Body of pancreas (tissue), 4 donors: ENCODE measurements around the gene VNN1. TPM values are rescaled to one million over a fixed set of nuclear protein-coding genes. Genes with fewer than 3 reads are reported as not detected.
A peak's percentile ranks its signal among the peaks of the same experiment; 100 is the strongest.
"Not testable (repeated sequence)": the region's sequence is repeated elsewhere in the genome, so short reads cannot be mapped to it uniquely, and the experiment has no call there.

Experiments used
- ATAC-seq: fragments of 150-250 bp; one replicate; pipeline ENCODE4 v1.9.1; 2016
- DNase-seq, 4 donors: peaks; one replicate each; pipeline ENCODE4 v3.0.0-alpha.2; 2019
- H3K27ac ChIP-seq, 4 donors: fragments of 200-600 bp; sonication (generic); 1 replicate in 3 of 4; 2 replicates in 1 of 4; pipeline versions ENCODE4 v1.5.1 to v1.6.1; 2016 to 2019; ENCODE audit warnings: mild to moderate bottlenecking in 1 of 4, mixed read lengths in 1 of 4, moderate library complexity in 1 of 4
- H3K27me3 ChIP-seq, 2 donors: fragments of 200-600 bp; sonication (generic); one replicate each; pipeline ENCODE4 v1.6.0; 2016; ENCODE audit warnings: mild to moderate bottlenecking in 1 of 2
- H3K36me3 ChIP-seq, 2 donors: fragments of 200-600 bp; sonication (generic); replicated peaks in 1 of 2; 2 replicates each; pipeline ENCODE4 v1.5.1; 2016; ENCODE audit warnings: low read depth in 2 of 2; ENCODE audit not compliant: insufficient read depth in 1 of 2
- H3K4me1 ChIP-seq: fragments of 200-600 bp; sonication (generic); one replicate; pipeline ENCODE4 v1.6.0; 2016
- H3K4me3 ChIP-seq, 2 donors: fragments of 200-600 bp; sonication (generic); 1 replicate in 1 of 2; 2 replicates in 1 of 2; pipeline ENCODE4 v1.5.1; 2016 to 2019
- H3K9me3 ChIP-seq, 3 donors: fragments of 200-600 bp; sonication (generic); 1 replicate in 2 of 3; 2 replicates in 1 of 3; pipeline ENCODE4 v1.5.1; 2016
- POLR2A ChIP-seq, 3 donors: fragments of 450-650 bp; IDR thresholded peaks; one replicate each; pipeline ENCODE4 v1.6.1; 2016; ENCODE audit warnings: antibody characterized with exemption in 3 of 3, mild to moderate bottlenecking in 2 of 3
- WGBS, 2 donors: methylation state at CpG; one replicate each; pipeline ENCODE4 v1.1.5; 2017; 5-methylcytosine and 5-hydroxymethylcytosine counted together
- intact Hi-C: fragments of 100-400 bp; cut with DNase I; formaldehyde crosslinking; loops from one replicate; pipeline ENCODE4 v1.15.1; 2023
- total RNA-seq, 2 donors: library from RNA; depleted of rRNA; stranded (reverse); fragments of >200 nt; gene quantifications; one replicate each; pipeline ENCODE4 v1.1.0, GENCODE V29; 2016
- TF ChIP-seq, protein P1 (sequence below), 7 experiments: fragments of 450-650 bp in 4 of 7; fragments of 200-600 bp in 3 of 7; sonication (generic) in 3 of 7; IDR thresholded peaks; one replicate each; pipeline ENCODE4 v1.5.1; 2016 to 2019; ENCODE audit warnings: antibody characterized with exemption in 7 of 7

The VNN1 gene
- total RNA-seq, 2 donors from 2014 or later: 1.3 TPM; not detected in 1

DNA sequence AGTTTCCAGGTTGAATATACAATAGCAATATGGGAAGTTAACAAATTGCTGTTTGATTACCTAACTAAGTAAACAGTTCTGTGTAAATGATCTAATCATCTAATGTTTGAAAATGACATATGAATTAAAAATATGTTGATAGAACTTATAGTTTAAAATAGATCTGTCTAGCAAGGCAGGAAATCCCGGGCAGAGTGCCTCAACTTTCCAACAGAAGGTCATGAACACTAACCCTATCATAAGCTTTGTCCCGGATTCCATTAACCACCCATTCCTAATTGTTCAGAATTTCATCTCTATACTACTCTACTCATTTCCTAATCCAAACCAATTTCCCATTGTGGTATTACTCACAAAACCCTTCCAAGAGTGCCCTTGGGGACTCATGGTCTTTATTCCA is 65.0 kb downstream of the VNN1 start:
- TF ChIP-seq, protein P1, sequence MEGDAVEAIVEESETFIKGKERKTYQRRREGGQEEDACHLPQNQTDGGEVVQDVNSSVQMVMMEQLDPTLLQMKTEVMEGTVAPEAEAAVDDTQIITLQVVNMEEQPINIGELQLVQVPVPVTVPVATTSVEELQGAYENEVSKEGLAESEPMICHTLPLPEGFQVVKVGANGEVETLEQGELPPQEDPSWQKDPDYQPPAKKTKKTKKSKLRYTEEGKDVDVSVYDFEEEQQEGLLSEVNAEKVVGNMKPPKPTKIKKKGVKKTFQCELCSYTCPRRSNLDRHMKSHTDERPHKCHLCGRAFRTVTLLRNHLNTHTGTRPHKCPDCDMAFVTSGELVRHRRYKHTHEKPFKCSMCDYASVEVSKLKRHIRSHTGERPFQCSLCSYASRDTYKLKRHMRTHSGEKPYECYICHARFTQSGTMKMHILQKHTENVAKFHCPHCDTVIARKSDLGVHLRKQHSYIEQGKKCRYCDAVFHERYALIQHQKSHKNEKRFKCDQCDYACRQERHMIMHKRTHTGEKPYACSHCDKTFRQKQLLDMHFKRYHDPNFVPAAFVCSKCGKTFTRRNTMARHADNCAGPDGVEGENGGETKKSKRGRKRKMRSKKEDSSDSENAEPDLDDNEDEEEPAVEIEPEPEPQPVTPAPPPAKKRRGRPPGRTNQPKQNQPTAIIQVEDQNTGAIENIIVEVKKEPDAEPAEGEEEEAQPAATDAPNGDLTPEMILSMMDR (IDR thresholded peaks at IDR 0.05): no peak
- no peak for TF ChIP-seq POLR2A (IDR thresholded peaks at IDR 0.05)
- Histone ChIP-seq H3K36me3 (no peaks in the 10 kb centered on the region), H3K4me1 (peaks cover 11% of the 10 kb centered on the region), H3K9me3 (no peaks in the 10 kb centered on the region), H3K27me3 (no peaks in the 10 kb centered on the region), H3K4me3 (no peak overlapping the region), H3K27ac (peak overlapping the region in 1 of 4 donors; percentile 33)
- 26 to 27% methylated on average over 2 of the region's 2 CpGs for WGBS, 2 donors
- intact Hi-C loops: no loop called here
- DNase-seq: peak in 1 of 4 donors; percentile 16
- peak; percentile 45 for ATAC-seq

DNA sequence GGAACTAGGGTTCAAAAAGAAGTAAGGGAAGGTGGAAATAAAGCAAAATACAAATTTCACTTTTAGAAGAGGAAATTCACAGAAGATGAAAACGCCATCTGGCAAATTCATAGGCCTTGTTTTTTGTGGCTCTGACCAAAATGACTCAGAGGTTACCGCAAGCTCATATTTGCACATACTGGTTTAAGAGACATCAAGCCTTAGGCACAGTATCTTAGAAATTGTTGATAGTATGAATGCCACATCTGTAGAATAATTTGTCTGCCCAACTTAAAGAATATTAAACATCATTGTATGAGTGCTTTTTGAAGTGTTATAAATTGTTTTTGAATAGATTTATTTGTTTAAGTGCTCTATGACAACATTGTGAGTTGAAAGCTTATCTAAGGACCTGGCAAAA is 65.5 kb downstream of the VNN1 start:
- H3K4me1 ChIP-seq: peaks cover 11% of the 10 kb centered on the region
- TF ChIP-seq, protein P1 (IDR thresholded peaks at IDR 0.05): no peak
- TF ChIP-seq POLR2A (IDR thresholded peaks at IDR 0.05): no peak
- 30 to 35% methylated on average over 2 of the region's 2 CpGs for WGBS, 2 donors

GRCh38 chr6:132643547-132643946 is 70.3 kb downstream of the VNN1 start:
- Histone ChIP-seq H3K36me3 (no peaks in the 10 kb centered on the region), H3K9me3 (no peaks in the 10 kb centered on the region), H3K27ac (no peak overlapping the region), H3K27me3 (no peaks in the 10 kb centered on the region), H3K4me1 (peaks cover 4% of the 10 kb centered on the region), H3K4me3 (no peak overlapping the region)
- DNase-seq (no peak), ATAC-seq (no peak)
- intact Hi-C loops: no loop called here
- TF ChIP-seq, protein P1 (IDR thresholded peaks at IDR 0.05): no peak
- WGBS, 2 donors: 89 to 91% methylated on average over 3 of the region's 3 CpGs

More for the DNA sequence above, 65.5 kb downstream of the VNN1 start:
- no peak for DNase-seq
- Histone ChIP-seq H3K27ac (peak overlapping the region in 1 of 4 donors; percentile 33), H3K9me3 (no peaks in the 10 kb centered on the region), H3K4me3 (no peak overlapping the region), H3K27me3 (no peaks in the 10 kb centered on the region), H3K36me3 (no peaks in the 10 kb centered on the region)
- no peak for ATAC-seq
- intact Hi-C loops: no loop called here

GRCh38 chr6:132637135-132637534 is 76.7 kb downstream of the VNN1 start:
- intact Hi-C loops, H3K4me1 ChIP-seq, H3K36me3 ChIP-seq, H3K9me3 ChIP-seq, DNase-seq, ATAC-seq, H3K27ac ChIP-seq, H3K4me3 ChIP-seq, H3K27me3 ChIP-seq: not testable (repeated sequence)
- 88 to 100% methylated on average over 1 of the region's 1 CpG for WGBS, 2 donors

DNA sequence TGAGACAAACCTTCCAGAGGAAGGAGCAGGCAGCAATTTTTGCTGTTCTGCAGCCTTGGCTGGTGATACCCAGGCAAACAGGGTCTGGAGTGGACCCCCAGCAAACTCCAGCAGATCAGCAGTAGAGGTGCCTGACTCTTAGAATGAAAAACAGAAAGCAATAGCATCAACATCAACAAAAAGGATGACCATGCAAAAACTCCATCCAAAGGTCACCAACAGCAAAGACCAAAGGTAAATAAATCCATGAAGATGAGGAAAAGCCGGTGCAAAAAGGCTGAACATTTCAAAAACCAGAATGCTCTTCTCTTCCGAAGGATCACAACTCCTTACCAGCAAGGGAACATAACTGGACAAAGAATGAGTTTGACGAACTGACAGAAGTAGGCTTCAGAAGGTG is 77.9 kb downstream of the VNN1 start:
- H3K27me3 ChIP-seq, H3K4me3 ChIP-seq, H3K36me3 ChIP-seq, H3K27ac ChIP-seq, ATAC-seq, H3K9me3 ChIP-seq, DNase-seq, H3K4me1 ChIP-seq, intact Hi-C loops: not testable (repeated sequence)
- 80 to 82% methylated on average over 3 of the region's 3 CpGs for WGBS, 2 donors

DNA sequence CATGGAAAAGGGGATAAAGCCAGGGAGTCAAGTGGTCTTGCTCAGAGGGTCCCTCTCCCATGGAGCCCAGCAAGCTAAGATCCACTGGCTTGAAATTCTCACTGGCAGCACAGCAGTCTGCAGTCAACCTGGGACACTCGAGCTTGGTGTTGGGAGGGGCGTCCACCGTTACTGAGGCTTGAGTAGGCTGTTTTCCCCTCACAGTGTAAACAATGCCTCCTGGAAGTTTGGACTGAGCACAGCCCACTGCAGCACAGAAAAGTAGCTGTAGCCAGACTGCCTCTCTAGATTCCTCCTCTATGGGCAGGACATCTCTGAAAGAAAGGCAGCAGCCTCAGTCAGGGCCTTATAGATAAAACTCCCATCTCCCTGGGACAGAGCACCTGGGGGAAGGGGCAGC is 78.6 kb downstream of the VNN1 start:
- ATAC-seq, intact Hi-C loops, H3K27ac ChIP-seq, H3K27me3 ChIP-seq, DNase-seq, H3K9me3 ChIP-seq, H3K36me3 ChIP-seq, H3K4me3 ChIP-seq, H3K4me1 ChIP-seq: not testable (repeated sequence)
- WGBS, 2 donors: 39 to 48% methylated on average over 3 of the region's 3 CpGs
